ENCODE results near the gene CFAP20. TPM values are rescaled to one million over a fixed set of nuclear protein-coding genes. Genes with fewer than 3 reads are reported as not detected.

CFAP20 gene
- total RNA-seq, 4 donors from 2014 or later = 6.6 to 26.5 (median 21.4) TPM

- in situ Hi-C loops (cut with MboI; ENCODE audit: low pct_ligation_motif_present in 1 of 4, low pct_unique_long_range_greater_than_20kb in 1 of 4, low sequenced_read_pairs in 3 of 4) = no loop called here
- intact Hi-C loops (cut with DNase I; ENCODE audit: low total_unique reads) = no loop called here
- Histone ChIP-seq H3K9me3 (no peaks in the 10 kb centered on the region), H3K4me1 (no peaks in the 10 kb centered on the region), H3K36me3 (no peaks in the 10 kb centered on the region), H3K4me3 (no peak overlapping the region), H3K27me3 (no peaks in the 10 kb centered on the region), H3K27ac (no peak overlapping the region)
- WGBS, 2 donors (ENCODE audit: low coverage in 1 of 2) = 93 to 94% methylated on average over 2 of the region's 2 CpGs
- TF ChIP-seq POLR2A (IDR thresholded peaks at IDR 0.05) (no peak), CTCF (IDR thresholded peaks at IDR 0.05) (no peak), EP300 (IDR thresholded peaks at IDR 0.05; ENCODE audit: low read depth) (no peak), POLR2AphosphoS5 (IDR thresholded peaks at IDR 0.05) (no peak)
- no peak for DNase-seq
Observed at GRCh38 chr16:58154345-58154744, 25.2 kb upstream of the CFAP20 start.

GRCh38 chr16:58152246-58152868 lies 23.2 kb upstream of the CFAP20 start:
- in situ Hi-C loops (cut with MboI; ENCODE audit: low pct_ligation_motif_present in 1 of 4, low pct_unique_long_range_greater_than_20kb in 1 of 4, low sequenced_read_pairs in 3 of 4) (no loop called here), intact Hi-C loops (cut with DNase I; ENCODE audit: low total_unique reads) (no loop called here)
- Histone ChIP-seq H3K27me3 (no peaks in the 10 kb centered on the region), H3K9me3 (no peaks in the 10 kb centered on the region), H3K36me3 (no peaks in the 10 kb centered on the region), H3K4me3 (no peak overlapping the region), H3K27ac (no peak overlapping the region), H3K4me1 (no peaks in the 10 kb centered on the region)
- DNase-seq = no peak
- TF ChIP-seq POLR2A (IDR thresholded peaks at IDR 0.05) (no peak), CTCF (IDR thresholded peaks at IDR 0.05) (no peak), POLR2AphosphoS5 (IDR thresholded peaks at IDR 0.05) (no peak), EP300 (IDR thresholded peaks at IDR 0.05; ENCODE audit: low read depth) (no peak)
- 77 to 81% methylated on average over 7 to 8 of the region's 8 CpGs for WGBS, 2 donors (ENCODE audit: low coverage in 1 of 2)

GRCh38 chr16:58148526-58148925 lies 19.3 kb upstream of the CFAP20 start:
- in situ Hi-C loops (cut with MboI; ENCODE audit: low pct_ligation_motif_present in 1 of 4, low pct_unique_long_range_greater_than_20kb in 1 of 4, low sequenced_read_pairs in 3 of 4) = no loop called here
- TF ChIP-seq CTCF (IDR thresholded peaks at IDR 0.05) = no peak
- TF ChIP-seq POLR2AphosphoS5 (IDR thresholded peaks at IDR 0.05) = no peak
- no peak for TF ChIP-seq POLR2A (IDR thresholded peaks at IDR 0.05)
- TF ChIP-seq EP300 (IDR thresholded peaks at IDR 0.05; ENCODE audit: low read depth) = no peak

GRCh38 chr16:58148099-58148498 lies 18.9 kb upstream of the CFAP20 start:
- no peak overlapping the region for H3K27ac ChIP-seq
- H3K9me3 ChIP-seq = no peaks in the 10 kb centered on the region
- intact Hi-C loops (cut with DNase I; ENCODE audit: low total_unique reads) (no loop called here), in situ Hi-C loops (cut with MboI; ENCODE audit: low pct_ligation_motif_present in 1 of 4, low pct_unique_long_range_greater_than_20kb in 1 of 4, low sequenced_read_pairs in 3 of 4) (no loop called here)
- no peaks in the 10 kb centered on the region for H3K4me1 ChIP-seq
- no peaks in the 10 kb centered on the region for H3K27me3 ChIP-seq
- no peak overlapping the region for H3K4me3 ChIP-seq
- TF ChIP-seq CTCF (IDR thresholded peaks at IDR 0.05) = no peak
- no peak for TF ChIP-seq POLR2AphosphoS5 (IDR thresholded peaks at IDR 0.05)
- no peak for TF ChIP-seq EP300 (IDR thresholded peaks at IDR 0.05; ENCODE audit: low read depth)
- TF ChIP-seq POLR2A (IDR thresholded peaks at IDR 0.05) = no peak
- H3K36me3 ChIP-seq = no peaks in the 10 kb centered on the region
- WGBS, 2 donors (ENCODE audit: low coverage in 1 of 2) = 86 to 94% methylated on average over 1 to 2 of the region's 2 CpGs
- no peak for DNase-seq

More at GRCh38 chr16:58148526-58148925, 19.3 kb upstream of the CFAP20 start:
- Histone ChIP-seq H3K9me3 (no peaks in the 10 kb centered on the region), H3K27me3 (no peaks in the 10 kb centered on the region), H3K4me1 (no peaks in the 10 kb centered on the region), H3K27ac (no peak overlapping the region), H3K36me3 (no peaks in the 10 kb centered on the region), H3K4me3 (no peak overlapping the region)
- no peak for DNase-seq
- WGBS, 2 donors (ENCODE audit: low coverage in 1 of 2) = 78% methylated on average over 1 of the region's 1 CpG; no CpG with 5 or more reads in 1 of the 2 donors
- intact Hi-C loops (cut with DNase I; ENCODE audit: low total_unique reads) = no loop called here
